ENCODE results near the gene LYST.

DNA sequence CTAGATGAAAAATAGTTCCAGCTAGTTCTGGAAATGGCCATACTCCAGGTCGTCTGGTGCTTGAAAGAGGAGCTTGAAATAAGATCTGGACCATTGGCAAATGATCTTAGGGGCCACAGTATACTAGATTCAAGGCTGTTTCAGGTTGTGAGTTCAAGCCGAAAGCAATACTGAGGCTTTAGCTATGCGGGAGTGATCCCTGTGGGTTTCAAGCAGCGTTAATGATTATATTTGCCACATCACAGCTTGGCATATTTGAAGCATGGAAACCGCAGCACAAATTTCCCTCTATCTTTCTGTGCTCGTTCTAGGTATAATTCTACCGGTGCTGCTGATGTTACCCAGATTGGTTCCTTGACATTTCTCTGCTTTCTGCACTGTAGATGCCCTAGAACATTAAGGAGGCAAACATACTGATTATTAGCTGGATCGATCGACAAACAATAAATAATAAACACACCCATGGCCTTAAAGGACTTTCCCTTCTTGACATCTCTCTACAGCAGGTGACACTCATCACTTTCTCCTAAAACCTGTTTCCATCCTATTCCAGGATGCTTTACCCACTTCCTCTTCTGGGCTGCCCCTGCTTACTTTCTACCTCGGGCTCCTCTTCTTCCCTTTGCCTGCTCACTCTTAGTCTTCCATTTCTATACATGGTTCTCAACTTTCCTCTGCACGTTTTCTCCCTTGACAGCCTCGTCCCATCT is 40.6 kb upstream of the LYST start:
- TF ChIP-seq, protein P1, sequence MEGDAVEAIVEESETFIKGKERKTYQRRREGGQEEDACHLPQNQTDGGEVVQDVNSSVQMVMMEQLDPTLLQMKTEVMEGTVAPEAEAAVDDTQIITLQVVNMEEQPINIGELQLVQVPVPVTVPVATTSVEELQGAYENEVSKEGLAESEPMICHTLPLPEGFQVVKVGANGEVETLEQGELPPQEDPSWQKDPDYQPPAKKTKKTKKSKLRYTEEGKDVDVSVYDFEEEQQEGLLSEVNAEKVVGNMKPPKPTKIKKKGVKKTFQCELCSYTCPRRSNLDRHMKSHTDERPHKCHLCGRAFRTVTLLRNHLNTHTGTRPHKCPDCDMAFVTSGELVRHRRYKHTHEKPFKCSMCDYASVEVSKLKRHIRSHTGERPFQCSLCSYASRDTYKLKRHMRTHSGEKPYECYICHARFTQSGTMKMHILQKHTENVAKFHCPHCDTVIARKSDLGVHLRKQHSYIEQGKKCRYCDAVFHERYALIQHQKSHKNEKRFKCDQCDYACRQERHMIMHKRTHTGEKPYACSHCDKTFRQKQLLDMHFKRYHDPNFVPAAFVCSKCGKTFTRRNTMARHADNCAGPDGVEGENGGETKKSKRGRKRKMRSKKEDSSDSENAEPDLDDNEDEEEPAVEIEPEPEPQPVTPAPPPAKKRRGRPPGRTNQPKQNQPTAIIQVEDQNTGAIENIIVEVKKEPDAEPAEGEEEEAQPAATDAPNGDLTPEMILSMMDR (IDR thresholded peaks at IDR 0.05), result no peak
- TF ChIP-seq POLR2A (IDR thresholded peaks at IDR 0.05), result no peak
